Mesangial cell (primary cell): Measurements from ENCODE around the gene BBC3. TPM values are rescaled to one million over a fixed set of nuclear protein-coding genes. Genes with fewer than 3 reads are reported as not detected.

Experiments
- total RNA-seq: library from RNA; depleted of rRNA; stranded (reverse); fragments of >200 nt; gene quantifications from 2 replicates; pipeline ENCODE4 v1.2.3, GENCODE V29; 2015

Gene BBC3
- 14.0 and 26.6 TPM in 2 replicates for total RNA-seq

GRCh38 chr19:47230921-47231214 lies at the start of gene BBC3:
TSS of gene BBC3 (minus strand) at chr19:47231199. CDS start at chr19:47228431, 2,768 bp downstream.

GRCh38 chr19:47274071-47274890 lies 43.3 kb upstream of the BBC3 start, which contains the start of gene INAFM1:
TSS of gene INAFM1 (plus strand) at chr19:47274885. CDS start at chr19:47274920, 35 bp downstream.

GRCh38 chr19:47255879-47256692 lies 25.1 kb upstream of the BBC3 start, which contains the start of gene CCDC9:
TSS of gene CCDC9 (plus strand) at chr19:47256525. CDS start at chr19:47258401, 1,876 bp downstream.

Other genes starting within 250 kb of the BBC3 start
- 0.16 and 1.0 TPM in 2 replicates for gene NPAS1, start 211.4 kb downstream of the BBC3 start, total RNA-seq
- 64.3 and 83.3 TPM in 2 replicates for gene TMEM160, start 182.6 kb downstream of the BBC3 start, total RNA-seq
- 24.0 and 25.1 TPM in 2 replicates for gene ZC3H4, start 117.4 kb downstream of the BBC3 start, total RNA-seq
- 93.0 and 187 TPM in 2 replicates for gene SAE1, start 100.4 kb downstream of the BBC3 start, total RNA-seq
- gene CCDC9, start 25.3 kb upstream of the BBC3 start, total RNA-seq: 9.0 and 10.9 TPM in 2 replicates
- gene INAFM1, start 43.7 kb upstream of the BBC3 start, total RNA-seq: 5.2 and 12.4 TPM in 2 replicates
- not detected in 2 replicates for gene C5AR1, start 78.7 kb upstream of the BBC3 start, total RNA-seq
- gene C5AR2, start 101.0 kb upstream of the BBC3 start, total RNA-seq: not detected in 2 replicates
- 16.8 and 18.9 TPM in 2 replicates for gene DHX34, start 118.1 kb upstream of the BBC3 start, total RNA-seq
- gene MEIS3, start 188.3 kb upstream of the BBC3 start, total RNA-seq: 6.0 and 12.4 TPM in 2 replicates
- gene SLC8A2, start 240.7 kb upstream of the BBC3 start, total RNA-seq: not detected in 2 replicates